ENCODE measurements around the gene SNRK.

The SNRK gene

GRCh38 chr3:43260412-43260811 lies 25.9 kb upstream of the SNRK start:
- Histone ChIP-seq H3K4me3 (replicated peaks; ENCODE audit: low read depth, low read length) (no peak overlapping the region), H3K27me3 (replicated peaks; ENCODE audit: control insufficient read depth, insufficient read depth, low read length) (no peaks in the 10 kb centered on the region; the same call in 1 of the 2 replicates), H3K36me3 (ENCODE audit: control insufficient read depth, insufficient read depth, low read length) (no peaks in the 10 kb centered on the region)
- DNase-seq (ENCODE audit: extremely low read depth, insufficient read length) = no peak
- TF ChIP-seq CTCF (IDR thresholded peaks at IDR 0.05; ENCODE audit: insufficient read depth, low read length, poor library complexity, severe bottlenecking) = no peak

- DNase-seq (ENCODE audit: extremely low read depth, insufficient read length) = no peak
- H3K36me3 ChIP-seq (ENCODE audit: control insufficient read depth, insufficient read depth, low read length) = no peaks in the 10 kb centered on the region
- no peak for TF ChIP-seq CTCF (IDR thresholded peaks at IDR 0.05; ENCODE audit: insufficient read depth, low read length, poor library complexity, severe bottlenecking)
- H3K4me3 ChIP-seq (replicated peaks; ENCODE audit: low read depth, low read length) = no peak overlapping the region
- H3K27me3 ChIP-seq (replicated peaks; ENCODE audit: control insufficient read depth, insufficient read depth, low read length) = no peaks in the 10 kb centered on the region; the same call in 1 of the 2 replicates
These were observed 24.1 kb upstream of the SNRK start for GRCh38 chr3:43262194-43262593.

- no peak for DNase-seq (ENCODE audit: extremely low read depth, insufficient read length)
- no peaks in the 10 kb centered on the region for H3K36me3 ChIP-seq (ENCODE audit: control insufficient read depth, insufficient read depth, low read length)
- no peak overlapping the region for H3K4me3 ChIP-seq (replicated peaks; ENCODE audit: low read depth, low read length)
- no peaks in the 10 kb centered on the region for H3K27me3 ChIP-seq (replicated peaks; ENCODE audit: control insufficient read depth, insufficient read depth, low read length)
- no peak for TF ChIP-seq CTCF (IDR thresholded peaks at IDR 0.05; ENCODE audit: insufficient read depth, low read length, poor library complexity, severe bottlenecking)
These were observed 19.9 kb upstream of the SNRK start for GRCh38 chr3:43266451-43266850.

- no peak for TF ChIP-seq CTCF (IDR thresholded peaks at IDR 0.05; ENCODE audit: insufficient read depth, low read length, poor library complexity, severe bottlenecking)
- Histone ChIP-seq H3K4me3 (replicated peaks; ENCODE audit: low read depth, low read length) (no peak overlapping the region), H3K27me3 (replicated peaks; ENCODE audit: control insufficient read depth, insufficient read depth, low read length) (no peaks in the 10 kb centered on the region), H3K36me3 (ENCODE audit: control insufficient read depth, insufficient read depth, low read length) (no peaks in the 10 kb centered on the region)
- no peak for DNase-seq (ENCODE audit: extremely low read depth, insufficient read length)
These were observed 19.3 kb upstream of the SNRK start for GRCh38 chr3:43266995-43267394.

- Histone ChIP-seq H3K36me3 (ENCODE audit: control insufficient read depth, insufficient read depth, low read length) (no peaks in the 10 kb centered on the region), H3K4me3 (replicated peaks; ENCODE audit: low read depth, low read length) (no peak overlapping the region), H3K27me3 (replicated peaks; ENCODE audit: control insufficient read depth, insufficient read depth, low read length) (no peaks in the 10 kb centered on the region)
- no peak for DNase-seq (ENCODE audit: extremely low read depth, insufficient read length)
- TF ChIP-seq CTCF (IDR thresholded peaks at IDR 0.05; ENCODE audit: insufficient read depth, low read length, poor library complexity, severe bottlenecking) = no peak
These were observed 17.7 kb upstream of the SNRK start for GRCh38 chr3:43268636-43269035.

GRCh38 chr3:43270078-43270477 lies 16.3 kb upstream of the SNRK start:
- H3K4me3 ChIP-seq (replicated peaks; ENCODE audit: low read depth, low read length) = no peak overlapping the region
- no peaks in the 10 kb centered on the region for H3K27me3 ChIP-seq (replicated peaks; ENCODE audit: control insufficient read depth, insufficient read depth, low read length)
- no peak for TF ChIP-seq CTCF (IDR thresholded peaks at IDR 0.05; ENCODE audit: insufficient read depth, low read length, poor library complexity, severe bottlenecking)
- DNase-seq (ENCODE audit: extremely low read depth, insufficient read length) = no peak
- H3K36me3 ChIP-seq (ENCODE audit: control insufficient read depth, insufficient read depth, low read length) = no peaks in the 10 kb centered on the region

Measured in GM06990 (cell line).